Endodermal cell (in vitro differentiated cells): Measurements from ENCODE around the gene TTLL12. TPM values are rescaled to one million over a fixed set of nuclear protein-coding genes. Genes with fewer than 3 reads are reported as not detected.

Experiments used
- DNase-seq: peaks from one replicate; pipeline ENCODE4 v3.0.0-alpha.2; 2017
- H3K27ac ChIP-seq: 2 replicates; pipeline ENCODE4 v1.5.1; 2013; ENCODE audit warnings: mild to moderate bottlenecking, low read depth, low read length, moderate library complexity
- H3K27me3 ChIP-seq: 2 replicates; pipeline ENCODE4 v1.6.1; 2013; ENCODE audit warnings: mild to moderate bottlenecking, low read length, moderate library complexity; ENCODE audit not compliant: insufficient read depth, control insufficient read depth, poor library complexity, severe bottlenecking
- H3K36me3 ChIP-seq: 2 replicates; pipeline ENCODE4 v1.7.0; 2013; ENCODE audit warnings: mild to moderate bottlenecking, low read length, moderate library complexity; ENCODE audit not compliant: control insufficient read depth, insufficient read depth
- H3K4me1 ChIP-seq: one replicate; pipeline ENCODE4 v1.7.0; 2013; ENCODE audit warnings: low read length; ENCODE audit not compliant: control insufficient read depth, insufficient read depth
- H3K4me3 ChIP-seq: 2 replicates; pipeline ENCODE4 v1.5.1; 2013; ENCODE audit warnings: mild to moderate bottlenecking, low read length, moderate library complexity
- H3K9ac ChIP-seq: 2 replicates; pipeline ENCODE4 v1.6.1; 2013; ENCODE audit warnings: mild to moderate bottlenecking, low read length, moderate library complexity; ENCODE audit not compliant: poor library complexity, severe bottlenecking; ENCODE audit errors: extremely low read depth
- H3K9me3 ChIP-seq: 2 replicates; pipeline ENCODE4 v1.6.1; 2013; ENCODE audit warnings: mild to moderate bottlenecking, low read length, moderate library complexity; ENCODE audit not compliant: control insufficient read depth
- H3K27ac Mint-ChIP-seq: 2 replicates; pipeline ENCODE4 v1.8.0; 2020; ENCODE audit warnings: mixed read lengths
- H3K27me3 Mint-ChIP-seq: 2 replicates; pipeline ENCODE4 v1.8.0; 2021; ENCODE audit warnings: mild to moderate bottlenecking, mixed read lengths; ENCODE audit not compliant: insufficient read depth
- H3K36me3 Mint-ChIP-seq: 2 replicates; pipeline ENCODE4 v1.8.0; 2020; ENCODE audit warnings: low read depth, mixed read lengths
- H3K4me1 Mint-ChIP-seq: 2 replicates; pipeline ENCODE4 v1.8.0; 2020; ENCODE audit warnings: mixed read lengths
- H3K4me3 Mint-ChIP-seq: 2 replicates; pipeline ENCODE4 v1.8.0; 2020; ENCODE audit warnings: mild to moderate bottlenecking, moderate library complexity, mixed read lengths
- H3K9me3 Mint-ChIP-seq: 2 replicates; pipeline ENCODE4 v1.8.0; 2020; ENCODE audit warnings: mild to moderate bottlenecking, mixed read lengths
- WGBS, 2 experiments: methylation state at CpG; one replicate each; pipeline versions ENCODE4 v1.1.5 to v1.1.7; 2013; ENCODE audit warnings: missing lambda C conversion rate in 2 of 2, mixed read lengths in 1 of 2; ENCODE audit not compliant: insufficient coverage in 1 of 2, insufficient read length in 1 of 2; 5-methylcytosine and 5-hydroxymethylcytosine counted together
- total RNA-seq, 2 donors: library from RNA; stranded (reverse); fragmentation: NEBNext Ultra II Directional in 1 of 2; extraction: Animal tissue kit (Norgen Biotek cat#: 25700) in 1 of 2; gene quantifications; 2 replicates in 1 of 2; 3 replicates in 1 of 2; pipeline ENCODE4 v1.2.1, GENCODE V29; 2021
- TF ChIP-seq, protein P1 (sequence below): fragments of 200-600 bp; sonication (generic); conservative IDR thresholded peaks from 2 replicates; pipeline ENCODE4 v1.5.0; 2021; ENCODE audit warnings: antibody characterized with exemption, mild to moderate bottlenecking

Gene TTLL12
- total RNA-seq, 2 donors from 2014 or later: 49.8 to 71.0 TPM

DNA sequence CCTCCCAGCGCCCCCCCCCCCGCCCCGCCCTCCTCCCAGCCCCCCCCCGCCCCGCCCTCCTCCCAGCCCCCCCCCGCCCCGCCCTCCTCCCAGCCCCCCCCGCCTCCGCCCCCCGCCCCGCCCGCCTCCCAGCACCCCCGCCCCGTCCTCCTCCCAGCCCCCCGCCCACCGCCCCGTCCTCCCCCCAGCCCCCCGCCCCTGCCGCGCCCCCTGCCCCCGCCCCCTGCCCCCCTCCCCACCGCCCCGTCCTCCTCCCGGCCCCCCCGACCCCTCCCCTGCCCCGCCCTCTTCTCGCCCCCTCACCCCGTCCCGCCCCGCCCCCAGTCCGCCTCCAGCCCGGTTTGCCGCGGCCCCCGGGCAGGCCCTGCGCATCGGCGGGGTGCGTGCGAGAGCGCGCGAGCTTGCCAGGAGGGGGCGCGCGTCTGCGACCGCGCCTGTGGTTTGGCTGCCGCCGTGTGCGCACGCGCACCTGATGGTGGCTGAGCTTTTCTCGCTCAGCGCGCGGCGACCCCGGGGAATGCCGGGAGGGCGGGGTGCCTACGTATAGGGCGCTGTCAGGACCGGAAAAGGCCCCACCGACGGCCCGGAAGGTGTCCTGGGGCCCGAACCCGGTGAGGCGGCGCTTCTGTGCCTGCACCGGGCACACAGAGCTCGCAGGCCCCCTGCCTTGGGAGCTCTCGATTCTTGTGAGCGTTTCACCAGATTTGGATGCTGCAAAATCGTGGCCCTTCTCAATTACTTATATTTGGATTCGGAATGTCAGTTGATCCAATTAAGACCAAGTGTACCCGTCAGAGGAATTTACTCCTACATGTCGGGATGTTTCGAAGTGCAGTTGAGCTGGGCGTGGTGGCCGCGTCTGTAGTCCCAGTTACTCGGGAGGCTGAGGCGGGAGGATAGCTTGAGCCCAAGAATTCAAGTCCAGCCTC lies 501 bp upstream of the TTLL12 start:
- TF ChIP-seq, protein P1, sequence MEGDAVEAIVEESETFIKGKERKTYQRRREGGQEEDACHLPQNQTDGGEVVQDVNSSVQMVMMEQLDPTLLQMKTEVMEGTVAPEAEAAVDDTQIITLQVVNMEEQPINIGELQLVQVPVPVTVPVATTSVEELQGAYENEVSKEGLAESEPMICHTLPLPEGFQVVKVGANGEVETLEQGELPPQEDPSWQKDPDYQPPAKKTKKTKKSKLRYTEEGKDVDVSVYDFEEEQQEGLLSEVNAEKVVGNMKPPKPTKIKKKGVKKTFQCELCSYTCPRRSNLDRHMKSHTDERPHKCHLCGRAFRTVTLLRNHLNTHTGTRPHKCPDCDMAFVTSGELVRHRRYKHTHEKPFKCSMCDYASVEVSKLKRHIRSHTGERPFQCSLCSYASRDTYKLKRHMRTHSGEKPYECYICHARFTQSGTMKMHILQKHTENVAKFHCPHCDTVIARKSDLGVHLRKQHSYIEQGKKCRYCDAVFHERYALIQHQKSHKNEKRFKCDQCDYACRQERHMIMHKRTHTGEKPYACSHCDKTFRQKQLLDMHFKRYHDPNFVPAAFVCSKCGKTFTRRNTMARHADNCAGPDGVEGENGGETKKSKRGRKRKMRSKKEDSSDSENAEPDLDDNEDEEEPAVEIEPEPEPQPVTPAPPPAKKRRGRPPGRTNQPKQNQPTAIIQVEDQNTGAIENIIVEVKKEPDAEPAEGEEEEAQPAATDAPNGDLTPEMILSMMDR: peak; percentile 85
- Histone ChIP-seq H3K27me3 (peaks cover 4% of the 10 kb centered on the region), H3K27ac (no peak overlapping the region), H3K4me3 (peak overlapping the region; percentile 74), H3K36me3 (no peaks in the 10 kb centered on the region), H3K9me3 (peaks cover 11% of the 10 kb centered on the region), H3K4me1 (peaks cover 6% of the 10 kb centered on the region), H3K9ac (peak overlapping the region; percentile 36)
- Mint-ChIP-seq H3K4me3 (peak overlapping the region; percentile 58), H3K36me3 (no peaks in the 10 kb centered on the region), H3K27me3 (peaks cover 7% of the 10 kb centered on the region), H3K4me1 (peaks cover 18% of the 10 kb centered on the region), H3K27ac (peak overlapping the region; percentile 92), H3K9me3 (peaks cover 9% of the 10 kb centered on the region)
- peak; percentile 98 for DNase-seq
- 14 to 26% methylated on average over 36 to 59 of the region's 86 CpGs for WGBS, 2 experiments

DNA sequence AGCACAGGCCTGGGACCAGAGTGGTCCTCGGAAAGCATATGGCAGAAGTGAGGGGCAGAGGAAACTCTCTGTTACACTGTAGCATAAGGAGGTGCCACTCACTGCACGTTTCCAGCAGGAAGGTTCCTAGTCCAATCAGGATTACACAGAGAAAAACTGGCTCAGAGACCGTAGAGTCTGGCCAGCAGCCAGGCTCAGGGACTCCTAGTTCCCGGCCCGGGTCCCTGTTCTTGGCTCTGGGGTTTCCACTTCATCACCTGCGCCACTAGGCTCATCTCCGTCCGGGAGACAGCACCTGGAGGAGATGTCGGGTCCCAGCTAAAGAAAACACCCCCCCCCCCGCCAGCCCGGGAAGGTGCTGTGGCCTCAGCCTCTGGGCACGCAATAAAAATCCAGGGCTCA lies 1.1 kb downstream of the TTLL12 start:
- TF ChIP-seq, protein P1: no peak
- Mint-ChIP-seq H3K27ac (no peak overlapping the region), H3K4me1 (peaks cover 18% of the 10 kb centered on the region), H3K4me3 (peak overlapping the region; percentile 71), H3K36me3 (peaks cover 8% of the 10 kb centered on the region), H3K9me3 (peaks cover 3% of the 10 kb centered on the region), H3K27me3 (peaks cover 2% of the 10 kb centered on the region)
- H3K36me3 ChIP-seq: no peaks in the 10 kb centered on the region
- H3K27me3 ChIP-seq: no peaks in the 10 kb centered on the region
- H3K27ac ChIP-seq: no peak overlapping the region
- peaks cover 2% of the 10 kb centered on the region for H3K9me3 ChIP-seq
- peak overlapping the region; percentile 68 for H3K9ac ChIP-seq
- DNase-seq: peak; percentile 70
- H3K4me3 ChIP-seq: peak overlapping the region; percentile 96
- WGBS, 2 experiments: 29 to 46% methylated on average over 7 to 11 of the region's 12 CpGs
- H3K4me1 ChIP-seq: peaks cover 6% of the 10 kb centered on the region

DNA sequence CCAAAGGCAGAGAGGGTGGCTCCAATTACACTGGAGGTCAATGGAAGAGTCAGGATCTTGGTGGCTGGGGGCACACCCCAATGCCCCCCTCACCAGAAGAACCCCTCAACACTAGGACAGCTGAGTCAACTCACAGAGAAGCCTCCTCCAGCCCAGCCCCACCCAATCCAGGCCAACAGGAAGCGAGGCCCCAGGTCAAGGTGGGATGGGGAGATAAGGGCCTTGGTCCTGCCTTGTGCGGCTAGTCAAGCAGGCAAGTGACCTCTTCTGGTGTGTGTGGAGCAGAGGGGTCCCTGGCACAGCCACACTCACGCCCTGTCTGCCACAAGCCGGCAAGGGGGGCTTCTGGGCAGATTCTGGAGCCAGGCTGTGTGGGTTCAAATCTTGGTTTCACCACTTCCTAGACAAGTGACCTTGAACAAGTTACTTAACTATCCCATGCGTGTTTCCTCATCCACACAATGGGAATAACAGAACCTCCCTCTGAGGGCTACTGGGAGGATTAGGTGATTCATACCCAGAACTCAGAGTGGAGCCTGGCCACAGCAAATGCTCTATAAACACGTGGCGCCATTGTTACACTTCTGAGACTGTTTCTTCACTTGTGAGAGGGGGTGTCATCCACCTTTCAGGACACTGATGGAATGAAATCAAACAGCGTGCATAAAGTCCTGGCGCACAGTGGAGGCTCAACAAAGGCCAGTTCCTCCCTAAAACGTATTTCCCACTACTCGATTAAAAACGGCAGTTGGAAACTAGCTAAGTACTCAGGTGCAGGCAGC lies 3.2 kb downstream of the TTLL12 start:
- H3K27ac ChIP-seq: no peak overlapping the region
- 93 to 96% methylated on average over 9 to 12 of the region's 12 CpGs for WGBS, 2 experiments
- peaks cover 12% of the 10 kb centered on the region for H3K4me1 Mint-ChIP-seq
- H3K9me3 Mint-ChIP-seq: no peaks in the 10 kb centered on the region
- no peak overlapping the region for H3K4me3 ChIP-seq
- peaks cover 29% of the 10 kb centered on the region for H3K36me3 Mint-ChIP-seq
- peaks cover 6% of the 10 kb centered on the region for H3K4me1 ChIP-seq
- H3K27me3 Mint-ChIP-seq: no peaks in the 10 kb centered on the region
- H3K36me3 ChIP-seq: peaks cover 16% of the 10 kb centered on the region
- H3K27me3 ChIP-seq: no peaks in the 10 kb centered on the region
- H3K9ac ChIP-seq: no peak overlapping the region
- peak overlapping the region; percentile 66 for H3K27ac Mint-ChIP-seq
- DNase-seq: no peak
- no peaks in the 10 kb centered on the region for H3K9me3 ChIP-seq
- H3K4me3 Mint-ChIP-seq: no peak overlapping the region
- TF ChIP-seq, protein P1: no peak
